Kidney epithelial cell (primary cell): ENCODE data around the gene ABCA4. TPM values are rescaled to one million over a fixed set of nuclear protein-coding genes. Genes with fewer than 3 reads are reported as not detected.

ENCODE experiments used
- DNase-seq: peaks from one replicate; pipeline ENCODE4 v3.0.0-alpha.2; 2010; ENCODE audit warnings: low read depth
- H3K27me3 ChIP-seq: 2 replicates; pipeline ENCODE4 v1.6.0; 2011; ENCODE audit warnings: low read length; ENCODE audit not compliant: control insufficient read depth, insufficient read depth
- H3K36me3 ChIP-seq: 2 replicates; pipeline ENCODE4 v1.5.1; 2011; ENCODE audit warnings: low read length; ENCODE audit not compliant: control insufficient read depth, insufficient read depth
- H3K4me3 ChIP-seq: 2 replicates; pipeline ENCODE4 v1.5.1; 2011; ENCODE audit warnings: low read depth, mild to moderate bottlenecking, control low read depth, low read length
- CTCF ChIP-seq: IDR thresholded peaks from 2 replicates; pipeline ENCODE4 v1.5.1; 2011; ENCODE audit warnings: mild to moderate bottlenecking, moderate library complexity, low read length, control low read depth, inconsistent platforms; ENCODE audit not compliant: insufficient read depth, poor library complexity, severe bottlenecking
- total RNA-seq: library from RNA; depleted of rRNA; stranded (reverse); fragments of >200 nt; gene quantifications from 2 replicates; pipeline ENCODE4 v1.2.3, GENCODE V29; 2015

The ABCA4 gene
- total RNA-seq, 1 donor from 2014 or later = not detected

GRCh38 chr1:94101613-94102525 is 19.1 kb downstream of the ABCA4 start:
- no peak for DNase-seq
- Histone ChIP-seq H3K36me3 (no peaks in the 10 kb centered on the region), H3K4me3 (no peak overlapping the region), H3K27me3 (no peaks in the 10 kb centered on the region)
- no peak for TF ChIP-seq CTCF

GRCh38 chr1:94100785-94101612 is 19.9 kb downstream of the ABCA4 start:
- DNase-seq = no peak
- no peak for TF ChIP-seq CTCF
- no peak overlapping the region for H3K4me3 ChIP-seq
- H3K36me3 ChIP-seq = no peaks in the 10 kb centered on the region
- H3K27me3 ChIP-seq = no peaks in the 10 kb centered on the region

- H3K27me3 ChIP-seq = no peaks in the 10 kb centered on the region
- no peak for TF ChIP-seq CTCF
- DNase-seq = no peak
- no peaks in the 10 kb centered on the region for H3K36me3 ChIP-seq
- no peak overlapping the region for H3K4me3 ChIP-seq
These were observed 20.7 kb downstream of the ABCA4 start for GRCh38 chr1:94100129-94100784.

GRCh38 chr1:94099303-94099702 is 21.6 kb downstream of the ABCA4 start:
- Histone ChIP-seq H3K4me3 (no peak overlapping the region), H3K36me3 (no peaks in the 10 kb centered on the region), H3K27me3 (no peaks in the 10 kb centered on the region)
- no peak for TF ChIP-seq CTCF
- no peak for DNase-seq

- no peak for DNase-seq
- TF ChIP-seq CTCF = no peak
These were observed 22.3 kb downstream of the ABCA4 start for GRCh38 chr1:94098585-94099111.

More at GRCh38 chr1:94098585-94099111, 22.3 kb downstream of the ABCA4 start:
- H3K4me3 ChIP-seq = no peak overlapping the region
- no peaks in the 10 kb centered on the region for H3K36me3 ChIP-seq
- no peaks in the 10 kb centered on the region for H3K27me3 ChIP-seq
